Stimulated activated CD8-positive, alpha-beta memory T cell treated with anti-CD3 and anti-CD28 coated beads, Interleukin-2, amount 100 ng/mL, for 48 hours (primary cell): Measurements from ENCODE around the gene DNAH17.

Experiments used
- DNase-seq, 2 donors: peaks; one replicate each; pipeline ENCODE4 v3.0.0-alpha.2; 2020; ENCODE audit warnings: low read depth in 2 of 2

The DNAH17 gene

GRCh38 chr17:78575340-78575739, 1.9 kb downstream of the DNAH17 start:
- no peak for DNase-seq

- DNase-seq: no peak
Observed at GRCh38 chr17:78573955-78574354, 3.2 kb downstream of the DNAH17 start.

- DNase-seq: no peak
Observed at GRCh38 chr17:78572239-78573205, 4.7 kb downstream of the DNAH17 start.

- DNase-seq: no peak
Observed at GRCh38 chr17:78571329-78571728, 5.9 kb downstream of the DNAH17 start.

- DNase-seq: no peak
Observed at GRCh38 chr17:78568494-78569115, 8.6 kb downstream of the DNAH17 start.

- DNase-seq: no peak
Observed at GRCh38 chr17:78567991-78568390, 9.2 kb downstream of the DNAH17 start.

- no peak for DNase-seq
Observed at GRCh38 chr17:78566947-78567346, 10.2 kb downstream of the DNAH17 start.

- no peak for DNase-seq
Observed at GRCh38 chr17:78563189-78564145, 13.7 kb downstream of the DNAH17 start.

GRCh38 chr17:78562734-78563133, 14.5 kb downstream of the DNAH17 start:
- no peak for DNase-seq

GRCh38 chr17:78561166-78561565, 16.0 kb downstream of the DNAH17 start:
- DNase-seq: no peak

GRCh38 chr17:78560731-78561130, 16.5 kb downstream of the DNAH17 start:
- no peak for DNase-seq

GRCh38 chr17:78559749-78560368, 17.3 kb downstream of the DNAH17 start:
- peak in 1 of 2 donors; percentile 6 for DNase-seq

GRCh38 chr17:78558989-78559388, 18.2 kb downstream of the DNAH17 start:
- DNase-seq: no peak

GRCh38 chr17:78558181-78558850, 18.9 kb downstream of the DNAH17 start:
- DNase-seq: no peak

GRCh38 chr17:78557598-78558039, 19.6 kb downstream of the DNAH17 start:
- no peak for DNase-seq

GRCh38 chr17:78556812-78557211, 20.4 kb downstream of the DNAH17 start:
- no peak for DNase-seq

- no peak for DNase-seq
Observed at GRCh38 chr17:78555746-78556401, 21.3 kb downstream of the DNAH17 start.

GRCh38 chr17:78550464-78550863, 26.7 kb downstream of the DNAH17 start:
- DNase-seq: no peak

- DNase-seq: no peak
Observed at GRCh38 chr17:78548725-78549124, 28.5 kb downstream of the DNAH17 start.

- no peak for DNase-seq
Observed at GRCh38 chr17:78547035-78547434, 30.2 kb downstream of the DNAH17 start.
